BLaER1 treated with 17β-estradiol and CSF1 and Interleukin-3, amounts not matched to agents 10 nM and 100 nM (cell line): ENCODE measurements around the gene C6orf132.
A peak's percentile ranks its signal among the peaks of the same experiment; 100 is the strongest.

Experiments
- H3K27ac ChIP-seq, 11 experiments: shearing (Covaris generic); formaldehyde crosslinking; 2 replicates each; pipeline ENCODE4 v1.8.1; 2022
- H3K27me3 ChIP-seq, 11 experiments: shearing (Covaris generic); formaldehyde crosslinking; 2 replicates each; pipeline ENCODE4 v1.8.1; 2022
- H3K36me3 ChIP-seq, 11 experiments: shearing (Covaris generic); formaldehyde crosslinking; 2 replicates each; pipeline ENCODE4 v1.8.1; 2022
- H3K4me1 ChIP-seq, 10 experiments: shearing (Covaris generic); formaldehyde crosslinking; 2 replicates each; pipeline ENCODE4 v1.8.1; 2022
- H3K4me2 ChIP-seq, 11 experiments: shearing (Covaris generic); formaldehyde crosslinking; 2 replicates each; pipeline ENCODE4 v1.8.1; 2022
- H3K4me3 ChIP-seq, 10 experiments: shearing (Covaris generic); formaldehyde crosslinking; 2 replicates each; pipeline ENCODE4 v1.8.1; 2022
- H3K9ac ChIP-seq, 11 experiments: shearing (Covaris generic); formaldehyde crosslinking; 2 replicates each; pipeline ENCODE4 v1.8.1; 2022
- H3K9me3 ChIP-seq, 11 experiments: shearing (Covaris generic); formaldehyde crosslinking; replicated peaks in 1 of 11; 2 replicates each; pipeline ENCODE4 v1.8.1; 2022
- H4K20me1 ChIP-seq, 11 experiments: shearing (Covaris generic); formaldehyde crosslinking; 2 replicates each; pipeline ENCODE4 v1.8.1; 2022
- Cebpa-rat ChIP-seq, 11 experiments: shearing (Covaris generic); IDR thresholded peaks; 2 replicates each; pipeline ENCODE4 v1.8.1; 2022

Gene C6orf132

DNA sequence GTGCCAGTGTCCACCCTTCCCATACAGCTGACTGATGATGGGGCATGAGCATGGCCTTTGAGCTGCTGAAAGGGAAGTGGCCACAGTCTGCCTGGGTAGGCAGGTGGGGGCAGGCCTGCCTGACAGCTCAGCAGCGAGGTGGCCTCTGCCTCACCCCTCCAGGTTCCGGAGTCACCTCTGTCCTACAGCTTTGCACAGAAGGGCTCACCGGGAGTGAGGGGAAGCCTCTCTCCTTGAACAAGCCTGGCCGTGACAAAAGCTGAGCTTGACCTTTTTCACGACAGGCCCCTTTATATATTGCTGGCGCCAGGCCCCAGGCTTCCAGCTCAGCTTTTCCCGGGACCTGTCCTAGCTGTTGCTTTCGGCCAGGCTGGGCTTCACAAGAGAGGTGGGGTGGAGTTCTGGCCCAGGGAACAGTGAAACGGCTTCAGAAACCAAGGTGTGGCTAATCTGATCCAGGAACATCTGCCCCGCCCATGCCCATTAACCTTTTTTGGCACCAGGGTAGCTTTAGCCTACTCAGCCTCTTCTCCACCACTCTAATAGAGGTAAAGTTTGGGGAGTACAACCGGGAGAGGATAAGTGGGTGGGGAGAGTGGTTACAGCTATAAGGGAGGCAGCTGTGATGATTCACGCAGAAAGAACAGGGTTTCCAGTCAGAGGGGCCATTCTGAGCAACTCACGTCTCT lies 42.9 kb downstream of the C6orf132 start:
- H3K9ac ChIP-seq, result no peak overlapping the region
- H3K36me3 ChIP-seq, result no peaks in the 10 kb centered on the region
- peak overlapping the region in 2 of 11 experiments; percentile 7 to 48; a peak in 1 of 22 replicates for H3K4me2 ChIP-seq
- H3K27ac ChIP-seq, result peak overlapping the region in 1 of 11 experiments; percentile 18; a peak in 1 of 22 replicates
- peaks cover 11 to 20% (median 18%) of the 10 kb centered on the region in 11 experiments for H3K27me3 ChIP-seq
- no peaks in the 10 kb centered on the region for H4K20me1 ChIP-seq
- no peak for TF ChIP-seq Cebpa-rat (IDR thresholded peaks at IDR 0.05)
- H3K9me3 ChIP-seq, result no peaks in the 10 kb centered on the region
- H3K4me1 ChIP-seq, result peaks cover 9 to 31% (median 11%) of the 10 kb centered on the region in 10 experiments; a peak in 17 of 20 replicates
- no peak overlapping the region for H3K4me3 ChIP-seq

- no peak overlapping the region for H3K27ac ChIP-seq
- peaks cover 0 to 20% (median 0%) of the 10 kb centered on the region in 10 experiments; a peak in 6 of 20 replicates for H3K4me1 ChIP-seq
- H3K4me2 ChIP-seq, result no peak overlapping the region
- no peaks in the 10 kb centered on the region for H4K20me1 ChIP-seq
- no peak overlapping the region for H3K4me3 ChIP-seq
- no peak overlapping the region for H3K9ac ChIP-seq
- no peaks in the 10 kb centered on the region for H3K9me3 ChIP-seq
- H3K27me3 ChIP-seq, result no peaks in the 10 kb centered on the region
- no peak for TF ChIP-seq Cebpa-rat (IDR thresholded peaks at IDR 0.05)
- no peaks in the 10 kb centered on the region for H3K36me3 ChIP-seq
Measured at GRCh38 chr6:42095776-42096541, 46.5 kb downstream of the C6orf132 start.

GRCh38 chr6:42095094-42095493 lies 47.3 kb downstream of the C6orf132 start:
- H3K36me3 ChIP-seq, result no peaks in the 10 kb centered on the region
- H3K27ac ChIP-seq, result no peak overlapping the region
- H3K9me3 ChIP-seq, result no peaks in the 10 kb centered on the region
- no peak overlapping the region for H3K9ac ChIP-seq
- no peaks in the 10 kb centered on the region for H4K20me1 ChIP-seq
- H3K4me1 ChIP-seq, result peaks cover 0 to 11% (median 0%) of the 10 kb centered on the region in 10 experiments; a peak in 5 of 20 replicates
- no peak for TF ChIP-seq Cebpa-rat (IDR thresholded peaks at IDR 0.05)
- H3K4me3 ChIP-seq, result no peak overlapping the region
- H3K27me3 ChIP-seq, result no peaks in the 10 kb centered on the region
- H3K4me2 ChIP-seq, result no peak overlapping the region

DNA sequence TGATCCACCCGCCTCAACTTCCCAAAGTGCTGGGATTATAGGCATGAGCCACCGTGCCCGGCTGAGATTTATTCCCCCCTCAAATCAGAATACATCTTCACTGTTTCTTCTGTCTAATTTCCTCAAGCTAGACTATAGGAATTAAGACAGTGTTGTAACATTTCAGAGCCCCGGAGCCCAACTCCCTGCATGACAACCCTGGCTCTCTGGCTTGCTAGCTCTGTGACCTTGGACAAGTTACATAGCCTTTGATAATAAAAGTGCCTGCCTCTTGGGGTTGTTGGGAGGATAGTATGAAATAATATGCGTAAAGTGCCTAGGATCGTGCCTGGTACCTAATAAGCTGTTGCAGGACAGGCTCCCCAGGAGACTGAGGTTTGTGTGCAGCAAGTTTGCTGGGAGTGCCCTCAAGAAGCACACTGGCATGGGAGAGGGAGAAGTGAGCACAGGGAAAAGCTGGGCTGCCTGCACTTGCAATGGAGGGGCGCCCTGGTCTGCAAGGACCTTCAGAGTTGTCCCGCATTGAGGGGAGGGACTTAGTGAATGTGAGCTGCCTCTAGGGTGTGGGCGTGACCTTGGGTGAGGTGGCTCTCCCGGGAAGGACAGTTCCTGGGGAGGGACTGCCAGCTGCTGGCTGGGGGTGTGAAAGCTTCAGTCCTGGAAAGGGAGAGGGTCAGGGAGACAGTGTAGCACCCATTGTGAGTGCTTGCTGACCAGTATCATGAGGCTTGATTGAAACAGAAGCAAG lies 48.7 kb downstream of the C6orf132 start:
- no peak overlapping the region for H3K4me2 ChIP-seq
- H3K4me1 ChIP-seq, result peaks cover 0 to 6% (median 0%) of the 10 kb centered on the region in 10 experiments; a peak in 1 of 20 replicates
- H3K9ac ChIP-seq, result no peak overlapping the region
- no peaks in the 10 kb centered on the region for H3K36me3 ChIP-seq
- H3K27me3 ChIP-seq, result no peaks in the 10 kb centered on the region
- no peaks in the 10 kb centered on the region for H4K20me1 ChIP-seq
- H3K27ac ChIP-seq, result no peak overlapping the region
- no peak overlapping the region for H3K4me3 ChIP-seq
- TF ChIP-seq Cebpa-rat (IDR thresholded peaks at IDR 0.05), result no peak
- H3K9me3 ChIP-seq, result no peaks in the 10 kb centered on the region

- Histone ChIP-seq H4K20me1 (no peaks in the 10 kb centered on the region), H3K4me1 (peaks cover 0 to 6% (median 0%) of the 10 kb centered on the region in 10 experiments; a peak in 1 of 20 replicates), H3K4me2 (no peak overlapping the region), H3K9me3 (no peaks in the 10 kb centered on the region), H3K27ac (no peak overlapping the region), H3K27me3 (no peaks in the 10 kb centered on the region), H3K9ac (no peak overlapping the region), H3K36me3 (no peaks in the 10 kb centered on the region), H3K4me3 (no peak overlapping the region)
- TF ChIP-seq Cebpa-rat (IDR thresholded peaks at IDR 0.05), result no peak
Measured at GRCh38 chr6:42091718-42092023, 50.7 kb downstream of the C6orf132 start.

DNA sequence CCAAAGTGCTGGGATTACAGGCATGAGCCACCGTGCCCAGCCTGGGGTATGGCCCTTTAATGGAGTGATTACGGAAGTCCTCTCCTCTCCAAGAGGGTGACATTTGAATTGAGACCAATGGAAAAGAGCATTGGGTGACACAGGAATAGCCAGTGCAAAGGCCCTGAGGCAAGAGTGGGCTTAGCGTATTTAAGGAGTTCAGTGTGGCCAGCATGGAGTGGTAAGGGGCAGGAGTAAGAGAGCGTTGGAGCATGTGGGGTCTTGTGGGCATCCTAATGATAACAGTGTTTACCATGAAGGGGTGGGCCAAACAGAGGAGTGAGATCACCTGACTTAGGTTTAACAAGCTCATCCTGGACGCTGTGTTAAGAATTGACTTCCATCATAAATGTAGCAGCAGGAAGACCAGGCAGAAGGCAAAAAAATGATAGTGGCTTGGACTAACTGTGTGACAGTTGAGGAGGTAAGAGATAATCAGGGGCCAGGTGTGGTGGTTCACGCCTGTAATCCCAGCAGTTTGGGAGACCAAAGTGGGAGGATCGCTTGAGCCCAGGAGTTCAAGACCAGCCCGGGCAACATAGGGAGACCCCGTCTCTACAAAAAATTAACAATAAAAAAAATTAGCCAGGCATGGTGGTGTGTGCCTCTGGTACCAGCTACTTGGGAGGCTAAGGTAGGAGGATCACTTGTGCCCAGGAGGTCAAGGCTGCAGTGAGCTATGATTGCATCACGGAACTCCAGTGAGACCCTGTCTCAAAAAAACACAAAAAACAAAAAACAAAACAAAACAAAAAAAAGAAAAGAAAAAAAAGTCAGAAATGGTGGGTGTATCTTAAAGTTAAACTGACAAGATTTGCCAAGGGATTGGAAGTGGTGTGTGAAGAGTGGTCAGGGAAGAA lies 51.4 kb downstream of the C6orf132 start:
- no peaks in the 10 kb centered on the region for H3K9me3 ChIP-seq
- H3K36me3 ChIP-seq, result 0 out of 22 replicates have a peak, but pooled peaks cover 0 to 3% (median 0%) of the 10 kb centered on the region in 11 experiments
- no peak overlapping the region for H3K27ac ChIP-seq
- H3K9ac ChIP-seq, result no peak overlapping the region
- H3K4me3 ChIP-seq, result no peak overlapping the region
- peaks cover 0 to 6% (median 0%) of the 10 kb centered on the region in 10 experiments; a peak in 1 of 20 replicates for H3K4me1 ChIP-seq
- no peaks in the 10 kb centered on the region for H4K20me1 ChIP-seq
- H3K4me2 ChIP-seq, result no peak overlapping the region
- no peaks in the 10 kb centered on the region for H3K27me3 ChIP-seq
- TF ChIP-seq Cebpa-rat (IDR thresholded peaks at IDR 0.05), result no peak

DNA sequence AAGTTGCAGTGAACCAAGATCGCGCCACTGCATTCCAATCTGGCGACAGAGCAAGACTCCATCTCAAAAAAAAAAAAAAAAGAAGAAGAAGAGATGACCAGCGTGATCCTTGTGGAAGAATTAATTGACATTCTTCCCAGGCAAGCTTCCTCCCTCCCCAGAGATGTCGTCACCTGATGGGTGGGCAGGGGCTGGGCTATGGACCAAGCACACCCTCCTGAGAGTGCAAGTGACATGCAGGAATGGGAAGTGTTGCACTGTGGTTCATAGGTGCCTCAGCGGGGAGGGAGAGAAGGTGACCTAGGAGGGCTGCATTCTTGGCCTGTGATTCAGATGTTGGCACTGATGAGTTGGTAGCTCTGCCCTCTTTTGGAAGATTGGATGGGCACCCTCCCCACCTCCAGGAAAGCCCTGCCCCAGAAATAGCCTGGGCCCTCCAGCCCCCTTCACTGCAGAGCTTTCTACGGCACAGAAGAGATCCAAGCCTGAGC lies 54.3 kb downstream of the C6orf132 start:
- H3K36me3 ChIP-seq, result peaks cover 0 to 7% (median 0%) of the 10 kb centered on the region in 11 experiments; a peak in 4 of 22 replicates
- no peaks in the 10 kb centered on the region for H3K27me3 ChIP-seq
- no peaks in the 10 kb centered on the region for H4K20me1 ChIP-seq
- H3K4me2 ChIP-seq, result no peak overlapping the region
- H3K4me3 ChIP-seq, result no peak overlapping the region
- no peak overlapping the region for H3K9ac ChIP-seq
- H3K9me3 ChIP-seq, result no peaks in the 10 kb centered on the region
- peaks cover 0 to 6% (median 0%) of the 10 kb centered on the region in 10 experiments; a peak in 1 of 20 replicates for H3K4me1 ChIP-seq
- H3K27ac ChIP-seq, result no peak overlapping the region
- TF ChIP-seq Cebpa-rat (IDR thresholded peaks at IDR 0.05), result no peak
